Astrocyte of the spinal cord (primary cell): Measurements from ENCODE around the gene PGP.

Source experiments
- DNase-seq: peaks from one replicate; pipeline ENCODE4 v3.0.0; 2011; ENCODE audit warnings: low read depth, low spot score
- H3K4me3 ChIP-seq: 2 replicates; pipeline ENCODE4 v1.5.1; 2011; ENCODE audit warnings: low read depth, mild to moderate bottlenecking, low read length, moderate library complexity
- CTCF ChIP-seq: IDR thresholded peaks from 2 replicates; pipeline ENCODE4 v1.5.1; 2012; ENCODE audit warnings: low read depth, mild to moderate bottlenecking, low read length, inconsistent platforms
- in situ Hi-C: cut with HindIII; loops from 2 replicates; pipeline ENCODE4 v1.10.0; 2017; ENCODE audit warnings: low sequenced_read_pairs

PGP gene

GRCh38 chr16:2188395-2188794, 26.2 kb downstream of the PGP start:
- H3K4me3 ChIP-seq: no peak overlapping the region
- in situ Hi-C loops: no loop called here
- TF ChIP-seq CTCF: no peak
- DNase-seq: no peak

GRCh38 chr16:2187212-2187611, 27.4 kb downstream of the PGP start:
- in situ Hi-C loops: no loop called here
- no peak for DNase-seq
- no peak overlapping the region for H3K4me3 ChIP-seq
- TF ChIP-seq CTCF: no peak

- no peak for TF ChIP-seq CTCF
- no peak for DNase-seq
- in situ Hi-C loops: no loop called here
- no peak overlapping the region for H3K4me3 ChIP-seq
Measured at GRCh38 chr16:2186505-2186904, 28.1 kb downstream of the PGP start.

- in situ Hi-C loops: no loop called here
- DNase-seq: no peak
- no peak overlapping the region for H3K4me3 ChIP-seq
- TF ChIP-seq CTCF: no peak
Measured at GRCh38 chr16:2186064-2186463, 28.6 kb downstream of the PGP start.

GRCh38 chr16:2184962-2185361, 29.7 kb downstream of the PGP start:
- DNase-seq: no peak
- no peak for TF ChIP-seq CTCF
- in situ Hi-C loops: no loop called here
- no peak overlapping the region for H3K4me3 ChIP-seq

- no peak for DNase-seq
- no peak for TF ChIP-seq CTCF
- in situ Hi-C loops: no loop called here
- H3K4me3 ChIP-seq: no peak overlapping the region
Measured at GRCh38 chr16:2184346-2184745, 30.3 kb downstream of the PGP start.

GRCh38 chr16:2183671-2184070, 31.0 kb downstream of the PGP start:
- in situ Hi-C loops: no loop called here
- no peak for DNase-seq
- TF ChIP-seq CTCF: no peak
- no peak overlapping the region for H3K4me3 ChIP-seq
